Stomach smooth muscle (tissue), 2 donors: ENCODE data around the gene ZMYND10.
A peak's percentile ranks its signal among the peaks of the same experiment; 100 is the strongest.

ENCODE experiments used
- H3K27ac ChIP-seq: one replicate; pipeline ENCODE4 v1.7.0; 2013; ENCODE audit warnings: mild to moderate bottlenecking, low read length, inconsistent platforms
- H3K27me3 ChIP-seq, 2 donors: one replicate each; pipeline ENCODE4 v1.7.0; 2013; ENCODE audit warnings: low read length in 2 of 2; ENCODE audit not compliant: insufficient read depth in 2 of 2, control insufficient read depth in 1 of 2
- H3K36me3 ChIP-seq, 2 donors: one replicate each; pipeline ENCODE4 v1.7.0; 2013; ENCODE audit warnings: low read length in 2 of 2; ENCODE audit not compliant: control insufficient read depth in 2 of 2, insufficient read depth in 2 of 2
- H3K4me1 ChIP-seq: one replicate; pipeline ENCODE4 v1.7.0; 2013; ENCODE audit warnings: low read length; ENCODE audit not compliant: control insufficient read depth, insufficient read depth
- H3K4me3 ChIP-seq, 2 donors: one replicate each; pipeline ENCODE4 v1.7.0; 2013; ENCODE audit warnings: low read length in 2 of 2
- H3K9ac ChIP-seq, 2 donors: one replicate each; pipeline ENCODE4 v1.7.0; 2013; ENCODE audit warnings: low read length in 2 of 2, mild to moderate bottlenecking in 1 of 2
- H3K9me3 ChIP-seq, 2 donors: one replicate each; pipeline ENCODE4 v1.7.0; 2013; ENCODE audit warnings: low read length in 2 of 2; ENCODE audit not compliant: control insufficient read depth in 2 of 2
- donor health status: healthy.
- donor health status: Pancreatic carcinoma.

The ZMYND10 gene

GRCh38 chr3:50300681-50301254, 44.8 kb downstream of the ZMYND10 start:
- Histone ChIP-seq H3K9me3 (no peaks in the 10 kb centered on the region), H3K4me1 (peaks cover 39% of the 10 kb centered on the region), H3K27me3 (no peaks in the 10 kb centered on the region), H3K27ac (peak overlapping the region; percentile 84), H3K4me3 (peak overlapping the region; percentile 44 to 86), H3K9ac (peak overlapping the region in 1 of 2 donors; percentile 42), H3K36me3 (no peaks in the 10 kb centered on the region)

GRCh38 chr3:50299929-50300680, 45.4 kb downstream of the ZMYND10 start:
- no peaks in the 10 kb centered on the region for H3K9me3 ChIP-seq
- peak overlapping the region; percentile 84 for H3K27ac ChIP-seq
- peak overlapping the region; percentile 42 to 89 for H3K9ac ChIP-seq
- peak overlapping the region; percentile 44 to 86 for H3K4me3 ChIP-seq
- H3K36me3 ChIP-seq: no peaks in the 10 kb centered on the region
- H3K27me3 ChIP-seq: no peaks in the 10 kb centered on the region
- peaks cover 39% of the 10 kb centered on the region for H3K4me1 ChIP-seq

GRCh38 chr3:50299638-50299928, 45.9 kb downstream of the ZMYND10 start:
- H3K4me1 ChIP-seq: peaks cover 39% of the 10 kb centered on the region
- H3K9me3 ChIP-seq: no peaks in the 10 kb centered on the region
- peak overlapping the region; percentile 84 for H3K27ac ChIP-seq
- H3K4me3 ChIP-seq: peak overlapping the region; percentile 44 to 86
- no peaks in the 10 kb centered on the region for H3K36me3 ChIP-seq
- H3K9ac ChIP-seq: peak overlapping the region; percentile 42 to 89
- no peaks in the 10 kb centered on the region for H3K27me3 ChIP-seq

GRCh38 chr3:50298836-50299637, 46.5 kb downstream of the ZMYND10 start, which contains the start of the genes HYAL3 and NAA80:
Gene HYAL3, minus strand, starts transcription at chr3:50299405. Its CDS starts 3,803 bp downstream, at chr3:50295602.
Gene NAA80, minus strand, starts transcription at chr3:50299405. Its CDS starts 1,942 bp downstream, at chr3:50297463.
- peak within 1 kb of the TSS; percentile 84 for H3K27ac ChIP-seq
- H3K9ac ChIP-seq: peak within 1 kb of the TSS; percentile 73 to 89
- no peaks in the 10 kb centered on the region for H3K9me3 ChIP-seq
- H3K27me3 ChIP-seq: no peaks in the 10 kb centered on the region
- H3K4me3 ChIP-seq: peak within 1 kb of the TSS; percentile 71 to 92
- peaks cover 39% of the 10 kb centered on the region for H3K4me1 ChIP-seq
- H3K36me3 ChIP-seq: no peaks in the 10 kb centered on the region

- Histone ChIP-seq H3K27me3 (no peaks in the 10 kb centered on the region), H3K9ac (peak overlapping the region; percentile 73 to 87), H3K9me3 (no peaks in the 10 kb centered on the region), H3K36me3 (no peaks in the 10 kb centered on the region), H3K4me1 (peaks cover 35% of the 10 kb centered on the region), H3K4me3 (peak overlapping the region; percentile 71 to 92), H3K27ac (peak overlapping the region; percentile 84)
Observed at GRCh38 chr3:50297896-50298725, 47.4 kb downstream of the ZMYND10 start.

- Histone ChIP-seq H3K27ac (no peak overlapping the region), H3K4me3 (no peak overlapping the region), H3K4me1 (peaks cover 34% of the 10 kb centered on the region), H3K27me3 (no peaks in the 10 kb centered on the region), H3K9me3 (no peaks in the 10 kb centered on the region), H3K9ac (no peak overlapping the region), H3K36me3 (no peaks in the 10 kb centered on the region)
Observed at GRCh38 chr3:50297384-50297775, 48.2 kb downstream of the ZMYND10 start.

- no peak overlapping the region for H3K27ac ChIP-seq
- H3K4me1 ChIP-seq: peaks cover 33% of the 10 kb centered on the region
Observed at GRCh38 chr3:50296721-50297383, 48.7 kb downstream of the ZMYND10 start.

GRCh38 chr3:50295553-50296431, 49.7 kb downstream of the ZMYND10 start:
- Histone ChIP-seq H3K36me3 (no peaks in the 10 kb centered on the region), H3K27ac (no peak overlapping the region), H3K27me3 (no peaks in the 10 kb centered on the region), H3K9ac (no peak overlapping the region), H3K9me3 (no peaks in the 10 kb centered on the region), H3K4me1 (peaks cover 42% of the 10 kb centered on the region), H3K4me3 (no peak overlapping the region)

More at GRCh38 chr3:50296721-50297383, 48.7 kb downstream of the ZMYND10 start:
- H3K4me3 ChIP-seq: no peak overlapping the region
- no peaks in the 10 kb centered on the region for H3K27me3 ChIP-seq
- H3K36me3 ChIP-seq: no peaks in the 10 kb centered on the region
- no peaks in the 10 kb centered on the region for H3K9me3 ChIP-seq
- no peak overlapping the region for H3K9ac ChIP-seq
